ENCODE results near the gene CELSR1.

GRCh38 chr22:46357711-46358520 lies 179.5 kb downstream of the CELSR1 start:
- TF ChIP-seq, protein P1, sequence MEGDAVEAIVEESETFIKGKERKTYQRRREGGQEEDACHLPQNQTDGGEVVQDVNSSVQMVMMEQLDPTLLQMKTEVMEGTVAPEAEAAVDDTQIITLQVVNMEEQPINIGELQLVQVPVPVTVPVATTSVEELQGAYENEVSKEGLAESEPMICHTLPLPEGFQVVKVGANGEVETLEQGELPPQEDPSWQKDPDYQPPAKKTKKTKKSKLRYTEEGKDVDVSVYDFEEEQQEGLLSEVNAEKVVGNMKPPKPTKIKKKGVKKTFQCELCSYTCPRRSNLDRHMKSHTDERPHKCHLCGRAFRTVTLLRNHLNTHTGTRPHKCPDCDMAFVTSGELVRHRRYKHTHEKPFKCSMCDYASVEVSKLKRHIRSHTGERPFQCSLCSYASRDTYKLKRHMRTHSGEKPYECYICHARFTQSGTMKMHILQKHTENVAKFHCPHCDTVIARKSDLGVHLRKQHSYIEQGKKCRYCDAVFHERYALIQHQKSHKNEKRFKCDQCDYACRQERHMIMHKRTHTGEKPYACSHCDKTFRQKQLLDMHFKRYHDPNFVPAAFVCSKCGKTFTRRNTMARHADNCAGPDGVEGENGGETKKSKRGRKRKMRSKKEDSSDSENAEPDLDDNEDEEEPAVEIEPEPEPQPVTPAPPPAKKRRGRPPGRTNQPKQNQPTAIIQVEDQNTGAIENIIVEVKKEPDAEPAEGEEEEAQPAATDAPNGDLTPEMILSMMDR (IDR thresholded peaks at IDR 0.05) = no peak
- TF ChIP-seq POLR2A (IDR thresholded peaks at IDR 0.05) (no peak), POLR2AphosphoS5 (IDR thresholded peaks at IDR 0.05) (no peak), EP300 (IDR thresholded peaks at IDR 0.05) (no peak)

All from sigmoid colon (tissue), 4 donors.